Adrenal gland (tissue), 12 donors: ENCODE results near the gene TFG. TPM values are rescaled to one million over a fixed set of nuclear protein-coding genes. Genes with fewer than 3 reads are reported as not detected.

Experiments used
- DNase-seq, 7 donors: peaks; one replicate each; pipeline ENCODE4 v3.0.0-alpha.2; 2019 to 2020
- H3K27ac ChIP-seq, 5 donors: fragments of 200-600 bp; sonication (generic) in 4 of 5; 1 replicate in 3 of 5; 2 replicates in 2 of 5; pipeline versions ENCODE4 v1.5.1 to v1.8.0; 2016 to 2020; ENCODE audit warnings: mild to moderate bottlenecking in 1 of 5
- H3K27me3 ChIP-seq: fragments of 200-600 bp; 2 replicates; pipeline ENCODE4 v1.8.0; 2021
- H3K36me3 ChIP-seq, 2 donors: fragments of 200-600 bp; replicated peaks in 1 of 2; 1 replicate in 1 of 2; 2 replicates in 1 of 2; pipeline versions ENCODE4 v1.5.1 to v1.8.0; 2018 to 2022
- H3K4me1 ChIP-seq, 2 donors: fragments of 200-600 bp; replicated peaks in 1 of 2; 1 replicate in 1 of 2; 2 replicates in 1 of 2; pipeline versions ENCODE4 v1.5.1 to v1.8.0; 2018 to 2021
- H3K4me3 ChIP-seq, 4 donors: fragments of 200-600 bp; sonication (generic) in 3 of 4; one replicate each; pipeline ENCODE4 v1.5.1; 2016 to 2018
- H3K9me3 ChIP-seq, 3 donors: fragments of 200-600 bp; sonication (generic) in 1 of 3; replicated peaks in 1 of 3; 1 replicate in 2 of 3; 2 replicates in 1 of 3; pipeline versions ENCODE4 v1.5.1 to v1.8.0; 2016 to 2021
- CTCF ChIP-seq, 6 experiments: fragments of 450-650 bp in 4 of 6; fragments of 200-600 bp in 2 of 6; sonication (generic) in 1 of 6; IDR thresholded peaks; 1 replicate in 5 of 6; 2 replicates in 1 of 6; pipeline versions ENCODE4 v1.5.1 to v1.8.0; 2016 to 2021; ENCODE audit warnings: antibody characterized with exemption in 6 of 6, mild to moderate bottlenecking in 2 of 6, moderate library complexity in 1 of 6
- POLR2A ChIP-seq, 2 donors: fragments of 450-650 bp; IDR thresholded peaks; one replicate each; pipeline ENCODE4 v1.6.1; 2017; ENCODE audit warnings: antibody characterized with exemption in 2 of 2, mild to moderate bottlenecking in 2 of 2, moderate library complexity in 1 of 2
- WGBS, 4 donors: extraction: QIAGEN DNeasy Blood & Tissue Kit in 2 of 4; methylation state at CpG; one replicate each; pipeline versions ENCODE4 v1.1.5 to v1.1.7; 2013 to 2017; 5-methylcytosine and 5-hydroxymethylcytosine counted together
- intact Hi-C, 2 donors: fragments of 100-400 bp; cut with DNase I; formaldehyde crosslinking; loops; one replicate each; pipeline versions ENCODE4 v1.14.1 to v1.15.0; 2022 to 2023
- polyA plus RNA-seq, 3 donors: library from polyadenylated mRNA; stranded (reverse); fragments of 200-250 nt in 2 of 3; fragments of 350-450 nt in 1 of 3; fragmentation: Illumina TruSeq in 1 of 3; extraction: RNeasy Lipid Tissue Mini Kit (QIAGEN cat#74804) in 1 of 3; gene quantifications; one replicate each; pipeline ENCODE4 v1.2.3, GENCODE V29; 2013 to 2014
- total RNA-seq, 9 donors: library from RNA; depleted of rRNA in 4 of 9; stranded (reverse); fragments of >200 nt in 4 of 9; fragments of 120-200 nt in 1 of 9; fragmentation: NEBNext Ultra II Directional in 1 of 9; extraction: Animal tissue kit (Norgen Biotek cat#: 25700) in 1 of 9; gene quantifications; one replicate each; pipeline versions ENCODE4 v1.1.0 to v1.2.4, GENCODE V29; 2013 to 2023
- donor health status: healthy with polysubstance abuse.
- donor health status: Bipolar disorder and iron deficiency.
- donor health status: DM: yes; HTN: yes; CAD: no.
- donor health status: DM: no; HTN: no; CAD: no.
- donor health status: DM: no; HTN: no; CAD: no.
- donor health status: DM: yes; HTN: yes; CAD: no.

TFG gene
- total and polyA plus RNA-seq, 12 donors: 51.1 to 268 (median 81.3) TPM

- H3K9me3 ChIP-seq: no peaks in the 10 kb centered on the region
- peaks cover 0 to 74% of the 10 kb centered on the region in 2 donors for H3K36me3 ChIP-seq
- WGBS, 4 donors: 90 to 96% (median 92%) methylated on average over 1 of the region's 1 CpG
- no peak overlapping the region for H3K4me3 ChIP-seq
- no peak for DNase-seq
- no peaks in the 10 kb centered on the region for H3K27me3 ChIP-seq
- no peak for TF ChIP-seq POLR2A (IDR thresholded peaks at IDR 0.05)
- no peak for TF ChIP-seq CTCF (IDR thresholded peaks at IDR 0.05)
- H3K4me1 ChIP-seq: no peaks in the 10 kb centered on the region
- H3K27ac ChIP-seq: no peak overlapping the region
- intact Hi-C loops: no loop called here
These were observed 30.9 kb downstream of the TFG start for GRCh38 chr3:100740207-100740606.

- DNase-seq: no peak
- no peak overlapping the region for H3K4me3 ChIP-seq
- H3K27ac ChIP-seq: no peak overlapping the region
- 86 to 91% (median 89%) methylated on average over 3 of the region's 3 CpGs for WGBS, 4 donors
- intact Hi-C loops: no loop called here
- H3K9me3 ChIP-seq: peaks cover 0 to 3% (median 0%) of the 10 kb centered on the region in 3 donors
- H3K4me1 ChIP-seq: no peaks in the 10 kb centered on the region
- no peaks in the 10 kb centered on the region for H3K27me3 ChIP-seq
- TF ChIP-seq CTCF (IDR thresholded peaks at IDR 0.05): no peak
- no peak for TF ChIP-seq POLR2A (IDR thresholded peaks at IDR 0.05)
- H3K36me3 ChIP-seq: peaks cover 0 to 78% of the 10 kb centered on the region in 2 donors
These were observed 34.2 kb downstream of the TFG start for GRCh38 chr3:100743535-100743934.

GRCh38 chr3:100744671-100745070 is 35.4 kb downstream of the TFG start:
- 91 to 100% (median 96%) methylated on average over 2 of the region's 2 CpGs for WGBS, 4 donors
- H3K9me3 ChIP-seq: peaks cover 0 to 3% (median 0%) of the 10 kb centered on the region in 3 donors
- no peak overlapping the region for H3K4me3 ChIP-seq
- DNase-seq: no peak
- H3K36me3 ChIP-seq: peaks cover 0 to 79% of the 10 kb centered on the region in 2 donors
- no peaks in the 10 kb centered on the region for H3K27me3 ChIP-seq
- H3K27ac ChIP-seq: no peak overlapping the region
- no peak for TF ChIP-seq POLR2A (IDR thresholded peaks at IDR 0.05)
- no peak for TF ChIP-seq CTCF (IDR thresholded peaks at IDR 0.05)
- no peaks in the 10 kb centered on the region for H3K4me1 ChIP-seq
- intact Hi-C loops: no loop called here

- intact Hi-C loops: no loop called here
- TF ChIP-seq POLR2A (IDR thresholded peaks at IDR 0.05): no peak
- TF ChIP-seq CTCF (IDR thresholded peaks at IDR 0.05): no peak
- H3K4me3 ChIP-seq: no peak overlapping the region
- H3K27me3 ChIP-seq: no peaks in the 10 kb centered on the region
- H3K27ac ChIP-seq: no peak overlapping the region
- H3K36me3 ChIP-seq: peaks cover 0 to 80% of the 10 kb centered on the region in 2 donors
- DNase-seq: no peak
- no peaks in the 10 kb centered on the region for H3K4me1 ChIP-seq
- H3K9me3 ChIP-seq: peaks cover 0 to 3% (median 0%) of the 10 kb centered on the region in 3 donors
These were observed 36.3 kb downstream of the TFG start for GRCh38 chr3:100745617-100746016.
